Measurements from ENCODE around the gene TSPAN16.
"Not testable (repeated sequence)": the region's sequence is repeated elsewhere in the genome, so short reads cannot be mapped to it uniquely, and the experiment has no call there.

Gene TSPAN16

GRCh38 chr19:11331502-11331901 lies 35.5 kb downstream of the TSPAN16 start:
- no peak overlapping the region for H3K9ac ChIP-seq (ENCODE audit: low read length)
- no CpG with 5 or more reads among the region's 4 CpGs for WGBS (ENCODE audit: extremely low coverage, insufficient coverage, insufficient read length)
- no peak overlapping the region for H4K91ac ChIP-seq (ENCODE audit: low read depth, low read length)

GRCh38 chr19:11332822-11333221 lies 36.9 kb downstream of the TSPAN16 start:
- no peak overlapping the region for H3K4me2 ChIP-seq (ENCODE audit: low read length)
- H2AFZ ChIP-seq (ENCODE audit: insufficient read depth, low read length, poor library complexity) = no peak overlapping the region
- H2AK5ac ChIP-seq (ENCODE audit: low read length) = no peak overlapping the region
- H3K79me2 ChIP-seq (ENCODE audit: control insufficient read depth, insufficient read depth, low read length, poor library complexity) = no peaks in the 10 kb centered on the region
- peaks cover 2% of the 10 kb centered on the region for H3K9me3 ChIP-seq (ENCODE audit: insufficient read depth, low read depth, low read length)
- H2BK120ac ChIP-seq (ENCODE audit: insufficient read depth, low read length, poor library complexity) = no peak overlapping the region
- no peaks in the 10 kb centered on the region for H3K79me1 ChIP-seq (ENCODE audit: low read length)
- H4K12ac ChIP-seq (ENCODE audit: low read depth, low read length) = no peak overlapping the region
- H3K9ac ChIP-seq (ENCODE audit: low read length) = no peak overlapping the region
- DNase-seq = no peak
- H4K91ac ChIP-seq (ENCODE audit: low read depth, low read length) = no peak overlapping the region
- H3K14ac ChIP-seq (ENCODE audit: low read length) = no peak overlapping the region
- no peak overlapping the region for H3K4ac ChIP-seq (ENCODE audit: low read depth, low read length)
- no peaks in the 10 kb centered on the region for H3K27me3 ChIP-seq (ENCODE audit: insufficient read depth, low read length)
- no peak overlapping the region for H3K4me3 ChIP-seq (ENCODE audit: low read depth, low read length)
- no peak overlapping the region for H3K23ac ChIP-seq (ENCODE audit: low read length)
- peaks cover 9% of the 10 kb centered on the region in 2 experiments for H3K36me3 ChIP-seq (ENCODE audit: control insufficient read depth in 1 of 2, insufficient read depth in 2 of 2, low read length in 2 of 2)
- H2BK5ac ChIP-seq (ENCODE audit: low read depth, low read length, poor library complexity) = no peak overlapping the region
- H4K8ac ChIP-seq (ENCODE audit: low read depth, low read length) = no peak overlapping the region
- no CpG with 5 or more reads among the region's 5 CpGs for WGBS (ENCODE audit: extremely low coverage, insufficient coverage, insufficient read length)
- H3K27ac ChIP-seq (ENCODE audit: low read depth, low read length) = no peak overlapping the region
- no peak overlapping the region for H2BK12ac ChIP-seq (ENCODE audit: low read length)
- no peak overlapping the region for H3K18ac ChIP-seq (ENCODE audit: low read length)
- H3K4me1 ChIP-seq (ENCODE audit: control insufficient read depth in 1 of 2, insufficient read depth in 2 of 2, low read length in 2 of 2) = no peaks in the 10 kb centered on the region

More at GRCh38 chr19:11331502-11331901, 35.5 kb downstream of the TSPAN16 start:
- Histone ChIP-seq H3K23ac (ENCODE audit: low read length) (no peak overlapping the region), H3K27me3 (ENCODE audit: insufficient read depth, low read length) (no peaks in the 10 kb centered on the region), H3K4me3 (ENCODE audit: low read depth, low read length) (no peak overlapping the region), H3K14ac (ENCODE audit: low read length) (no peak overlapping the region), H3K9me3 (ENCODE audit: insufficient read depth, low read depth, low read length) (peaks cover 2% of the 10 kb centered on the region), H4K12ac (ENCODE audit: low read depth, low read length) (no peak overlapping the region), H2BK5ac (ENCODE audit: low read depth, low read length, poor library complexity) (no peak overlapping the region), H3K36me3 (ENCODE audit: control insufficient read depth in 1 of 2, insufficient read depth in 2 of 2, low read length in 2 of 2) (peaks cover 5 to 10% of the 10 kb centered on the region in 2 experiments), H3K27ac (ENCODE audit: low read depth, low read length) (no peak overlapping the region), H3K4me2 (ENCODE audit: low read length) (no peak overlapping the region), H3K18ac (ENCODE audit: low read length) (no peak overlapping the region), H4K8ac (ENCODE audit: low read depth, low read length) (no peak overlapping the region), H3K4ac (ENCODE audit: low read depth, low read length) (no peak overlapping the region), H2BK120ac (ENCODE audit: insufficient read depth, low read length, poor library complexity) (no peak overlapping the region), H3K79me1 (ENCODE audit: low read length) (no peaks in the 10 kb centered on the region), H2AFZ (ENCODE audit: insufficient read depth, low read length, poor library complexity) (no peak overlapping the region), H3K4me1 (ENCODE audit: control insufficient read depth in 1 of 2, insufficient read depth in 2 of 2, low read length in 2 of 2) (no peaks in the 10 kb centered on the region), H2BK12ac (ENCODE audit: low read length) (no peak overlapping the region), H3K79me2 (ENCODE audit: control insufficient read depth, insufficient read depth, low read length, poor library complexity) (no peaks in the 10 kb centered on the region), H2AK5ac (ENCODE audit: low read length) (no peak overlapping the region)
- no peak for DNase-seq

GRCh38 chr19:11333838-11334237 lies 37.9 kb downstream of the TSPAN16 start:
- H3K4ac ChIP-seq (ENCODE audit: low read depth, low read length); H3K27me3 ChIP-seq (ENCODE audit: insufficient read depth, low read length); H4K91ac ChIP-seq (ENCODE audit: low read depth, low read length); H3K9ac ChIP-seq (ENCODE audit: low read length); H4K12ac ChIP-seq (ENCODE audit: low read depth, low read length); H3K27ac ChIP-seq (ENCODE audit: low read depth, low read length); H3K4me1 ChIP-seq (ENCODE audit: control insufficient read depth in 1 of 2, insufficient read depth in 2 of 2, low read length in 2 of 2); H4K8ac ChIP-seq (ENCODE audit: low read depth, low read length); H2AFZ ChIP-seq (ENCODE audit: insufficient read depth, low read length, poor library complexity); H3K4me2 ChIP-seq (ENCODE audit: low read length); H3K14ac ChIP-seq (ENCODE audit: low read length); H2BK5ac ChIP-seq (ENCODE audit: low read depth, low read length, poor library complexity); H2BK12ac ChIP-seq (ENCODE audit: low read length); H3K36me3 ChIP-seq (ENCODE audit: control insufficient read depth in 1 of 2, insufficient read depth in 2 of 2, low read length in 2 of 2); H2BK120ac ChIP-seq (ENCODE audit: insufficient read depth, low read length, poor library complexity); H3K79me1 ChIP-seq (ENCODE audit: low read length); H3K9me3 ChIP-seq (ENCODE audit: insufficient read depth, low read depth, low read length); H2AK5ac ChIP-seq (ENCODE audit: low read length); DNase-seq; H3K18ac ChIP-seq (ENCODE audit: low read length); H3K4me3 ChIP-seq (ENCODE audit: low read depth, low read length); H3K79me2 ChIP-seq (ENCODE audit: control insufficient read depth, insufficient read depth, low read length, poor library complexity); H3K23ac ChIP-seq (ENCODE audit: low read length): not testable (repeated sequence)
- WGBS (ENCODE audit: extremely low coverage, insufficient coverage, insufficient read length) = no CpG with 5 or more reads among the region's 9 CpGs

- Histone ChIP-seq H2BK120ac (ENCODE audit: insufficient read depth, low read length, poor library complexity) (no peak overlapping the region), H3K4me3 (ENCODE audit: low read depth, low read length) (no peak overlapping the region), H3K4ac (ENCODE audit: low read depth, low read length) (no peak overlapping the region), H4K91ac (ENCODE audit: low read depth, low read length) (no peak overlapping the region), H3K4me2 (ENCODE audit: low read length) (no peak overlapping the region), H3K36me3 (ENCODE audit: control insufficient read depth in 1 of 2, insufficient read depth in 2 of 2, low read length in 2 of 2) (peaks cover 9% of the 10 kb centered on the region in 2 experiments), H2AK5ac (ENCODE audit: low read length) (no peak overlapping the region), H3K27me3 (ENCODE audit: insufficient read depth, low read length) (no peaks in the 10 kb centered on the region), H3K18ac (ENCODE audit: low read length) (no peak overlapping the region), H3K23ac (ENCODE audit: low read length) (no peak overlapping the region), H3K4me1 (ENCODE audit: control insufficient read depth in 1 of 2, insufficient read depth in 2 of 2, low read length in 2 of 2) (peaks cover 6 to 11% of the 10 kb centered on the region in 2 experiments), H2BK5ac (ENCODE audit: low read depth, low read length, poor library complexity) (no peak overlapping the region), H3K9ac (ENCODE audit: low read length) (no peak overlapping the region), H3K14ac (ENCODE audit: low read length) (no peak overlapping the region), H2BK12ac (ENCODE audit: low read length) (no peak overlapping the region), H3K9me3 (ENCODE audit: insufficient read depth, low read depth, low read length) (peaks cover 2% of the 10 kb centered on the region), H3K79me2 (ENCODE audit: control insufficient read depth, insufficient read depth, low read length, poor library complexity) (peaks cover 4% of the 10 kb centered on the region), H3K27ac (ENCODE audit: low read depth, low read length) (no peak overlapping the region), H3K79me1 (ENCODE audit: low read length) (peaks cover 5% of the 10 kb centered on the region), H2AFZ (ENCODE audit: insufficient read depth, low read length, poor library complexity) (no peak overlapping the region), H4K12ac (ENCODE audit: low read depth, low read length) (no peak overlapping the region), H4K8ac (ENCODE audit: low read depth, low read length) (no peak overlapping the region)
- DNase-seq = no peak
- no CpG with 5 or more reads among the region's 17 CpGs for WGBS (ENCODE audit: extremely low coverage, insufficient coverage, insufficient read length)
Observed at GRCh38 chr19:11335449-11336146, 39.6 kb downstream of the TSPAN16 start.
